Stimulated activated CD4-positive, alpha-beta T cell treated with anti-CD3 and anti-CD28 coated beads, Interleukin-2, amount 100 ng/mL, for 4 hours (primary cell): ENCODE measurements around the gene ECHS1.
"Not testable (repeated sequence)": the region's sequence is repeated elsewhere in the genome, so short reads cannot be mapped to it uniquely, and the experiment has no call there.

Experiments used
- DNase-seq: peaks from one replicate; pipeline ENCODE4 v3.0.0-alpha.2; 2020; ENCODE audit warnings: low read depth

ECHS1 gene

DNA sequence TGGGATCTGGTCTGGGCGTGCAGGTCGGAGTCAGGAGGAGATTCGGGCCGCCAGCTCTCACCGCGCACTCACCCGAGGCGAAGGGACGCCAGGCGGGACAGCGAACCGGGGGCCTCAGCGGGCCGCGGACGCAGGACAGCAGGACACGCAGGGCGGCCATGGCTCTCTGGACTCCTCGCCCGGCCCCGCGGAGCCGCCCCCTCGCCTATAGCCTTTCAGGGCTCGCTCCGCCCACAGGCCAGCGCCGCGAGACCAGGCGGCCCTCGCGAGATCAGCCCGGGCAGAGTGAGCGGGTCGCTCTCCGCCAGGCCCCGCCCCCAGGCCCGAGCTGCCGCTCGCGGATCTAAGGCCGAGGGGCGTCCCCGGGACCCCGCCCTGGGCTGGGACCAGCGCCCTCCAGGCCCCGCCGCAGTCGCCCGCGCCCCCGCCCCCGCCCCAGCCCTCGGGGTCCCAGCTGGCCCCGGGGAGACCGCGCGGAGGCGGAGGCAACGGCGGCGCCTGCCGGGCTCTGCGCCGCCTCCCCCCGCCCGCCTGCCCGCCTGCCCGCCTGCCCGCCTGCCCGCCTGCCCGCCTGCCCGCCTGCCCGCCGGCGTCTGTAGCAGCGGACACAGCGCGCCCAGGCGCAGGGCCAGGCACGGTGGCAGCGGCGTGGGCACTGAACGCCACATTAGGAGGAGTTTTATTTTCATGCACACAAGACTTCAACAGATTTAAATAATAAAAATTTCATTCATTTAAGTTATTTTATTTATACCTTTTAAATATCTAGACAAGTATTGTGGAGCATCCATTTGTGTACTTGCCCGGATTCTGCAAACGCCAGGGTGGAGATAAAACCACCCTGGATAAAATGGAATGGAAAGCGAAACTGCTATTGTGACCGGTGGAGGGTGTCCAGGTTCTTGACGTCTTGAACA is at the start of gene ECHS1:
ECHS1 (minus strand) TSS at position 181 of the 917 bp plus-strand sequence; CDS start at position 160, 21 bp downstream.
- peak; percentile 89 for DNase-seq

DNA sequence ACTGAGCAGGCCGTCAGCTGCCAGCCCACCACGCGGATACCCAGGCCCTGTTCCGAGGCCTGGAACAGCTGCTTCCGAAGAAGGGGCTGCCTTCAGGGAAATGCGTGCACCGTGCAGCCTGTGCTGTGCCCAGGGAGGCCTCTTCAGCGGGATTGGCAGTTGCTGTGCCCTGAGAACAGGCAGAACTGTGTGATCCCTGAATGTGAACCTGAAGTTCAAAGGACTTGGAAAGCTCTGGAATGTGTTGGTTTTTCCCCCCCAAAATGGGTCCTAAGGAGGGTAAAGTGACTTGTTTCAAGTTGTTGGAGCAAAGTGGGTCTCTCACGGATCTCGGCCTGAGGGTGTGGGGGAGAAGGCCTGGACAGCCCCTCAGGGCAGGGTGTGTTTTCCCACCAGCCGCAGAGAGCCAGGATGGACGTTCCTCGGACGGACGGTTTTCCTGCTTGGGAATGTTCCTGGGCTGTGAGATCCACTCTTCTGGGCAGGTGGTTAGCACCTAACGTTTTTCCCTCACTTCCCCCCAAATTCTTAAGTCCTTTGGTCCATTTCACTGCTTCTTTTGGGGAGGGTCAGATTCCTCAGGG is 49.2 kb upstream of the ECHS1 start:
- no peak for DNase-seq

DNA sequence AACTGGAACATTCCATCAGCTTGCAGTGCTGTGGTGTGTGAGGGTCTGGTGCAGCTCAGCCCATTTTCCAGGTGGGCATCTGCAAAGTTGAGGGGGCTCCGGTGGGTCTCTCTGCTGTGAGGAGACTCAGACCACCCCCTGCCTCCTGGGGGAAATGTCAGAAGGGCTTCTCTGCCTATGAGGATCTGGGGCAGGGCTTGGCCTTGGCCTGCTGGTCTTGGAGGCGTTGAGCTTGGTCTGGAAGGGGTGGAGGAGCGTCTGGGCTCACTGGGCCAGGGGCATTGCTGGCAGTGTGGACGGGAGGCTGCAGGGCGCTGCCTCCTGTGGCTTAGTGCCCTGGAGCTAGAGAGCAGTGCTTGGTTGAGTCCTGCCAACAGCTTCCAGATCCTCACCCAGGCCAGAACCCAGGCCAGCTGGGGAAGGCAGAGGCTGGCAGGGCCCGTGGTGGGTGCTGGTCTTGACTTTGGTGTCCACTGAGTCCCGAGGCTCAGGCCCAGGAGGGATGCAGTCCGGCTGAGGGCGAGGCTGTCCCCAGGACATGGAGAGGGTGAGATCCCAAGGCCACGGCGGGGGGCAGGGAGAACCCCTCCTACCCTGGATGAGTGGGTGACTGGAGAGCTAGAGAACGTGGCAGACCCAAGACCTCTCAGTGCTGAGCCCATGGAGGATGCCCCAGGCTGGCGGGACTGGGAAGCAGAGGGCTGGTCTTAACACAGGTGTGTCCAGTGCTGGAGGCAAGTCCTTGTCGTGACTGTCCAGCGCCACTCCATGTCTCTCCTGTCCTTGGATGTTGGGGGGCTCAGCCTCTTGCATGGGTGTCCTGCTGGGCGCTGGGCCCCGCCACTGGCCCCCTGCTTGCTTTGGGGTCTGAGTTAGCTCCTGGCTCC is 48.4 kb upstream of the ECHS1 start:
- no peak for DNase-seq

DNA sequence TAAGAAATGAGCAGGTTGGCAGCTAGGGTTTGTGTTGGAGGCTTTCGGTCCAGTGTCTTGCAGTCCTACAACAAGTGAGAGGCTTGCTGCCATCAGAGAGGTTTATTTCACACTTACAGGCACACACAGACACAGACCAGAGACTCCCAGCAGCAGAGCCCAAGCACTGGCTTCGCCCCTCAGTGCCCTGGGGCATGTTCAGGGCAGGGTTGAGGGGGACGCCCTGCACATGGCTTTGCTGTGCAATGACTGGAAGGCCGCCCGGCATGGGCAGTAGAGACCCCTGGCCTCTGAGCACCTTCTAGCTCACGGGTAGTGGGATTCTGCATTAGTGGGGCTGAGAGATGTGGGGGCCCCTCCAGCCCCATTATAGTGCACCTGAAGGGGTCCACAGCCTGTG is 47.4 kb upstream of the ECHS1 start:
- no peak for DNase-seq

DNA sequence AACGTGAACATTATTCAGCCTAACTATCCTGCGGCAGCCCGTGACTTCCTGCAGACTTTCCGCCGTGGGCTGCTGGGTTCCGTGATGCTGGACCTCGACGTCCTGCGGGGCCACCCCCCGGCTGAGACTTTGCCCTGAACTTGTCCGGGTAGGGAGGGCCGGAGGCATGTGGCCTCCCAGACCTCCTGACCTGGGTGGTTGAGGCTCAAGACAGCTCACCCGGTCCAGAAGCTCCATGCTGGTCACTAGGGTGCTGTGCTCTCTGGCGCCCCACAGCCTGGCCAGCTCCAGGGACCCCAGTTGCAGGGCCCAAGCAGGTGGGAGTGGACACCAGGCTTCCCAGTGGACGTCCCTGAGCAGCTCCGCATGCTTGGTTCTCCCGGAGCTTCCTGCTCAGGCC is 46.9 kb upstream of the ECHS1 start:
- DNase-seq: no peak

DNA sequence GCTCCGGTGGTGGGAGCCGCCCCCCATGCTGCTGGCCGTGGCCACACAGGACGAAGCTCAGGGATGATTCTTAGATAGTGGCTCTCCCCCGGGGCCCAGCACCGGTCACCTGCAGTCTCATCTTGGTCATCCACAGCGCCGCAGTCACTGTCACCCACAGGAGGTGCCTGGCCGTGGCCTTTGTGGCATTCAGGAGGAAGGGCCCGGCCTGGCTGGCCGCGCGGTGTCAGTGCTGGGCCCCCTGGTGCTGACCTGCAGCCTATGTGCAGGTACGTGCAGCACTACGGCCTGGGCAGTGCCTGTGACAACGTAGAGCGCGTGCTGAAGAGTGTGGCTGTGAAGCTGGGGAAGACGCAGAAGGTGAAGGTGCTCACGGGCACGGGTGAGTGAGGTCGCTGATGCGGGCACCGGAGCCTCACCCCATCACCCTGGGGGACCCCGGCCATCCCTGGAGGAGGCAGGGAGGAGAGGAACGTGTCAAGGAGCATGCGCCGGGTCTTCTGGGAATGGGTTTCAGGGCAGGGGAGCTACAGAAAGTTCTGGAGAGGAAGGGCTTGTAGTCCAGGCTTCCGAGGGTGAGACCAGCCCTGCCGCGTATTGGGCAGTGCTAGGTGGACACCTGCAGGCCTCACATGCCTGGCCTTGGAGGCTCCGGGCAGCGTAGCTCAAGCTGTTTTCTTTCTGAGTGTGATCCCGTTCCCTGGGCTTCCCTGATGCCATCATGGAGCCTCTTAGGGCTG is 46.2 kb upstream of the ECHS1 start:
- DNase-seq: no peak

DNA sequence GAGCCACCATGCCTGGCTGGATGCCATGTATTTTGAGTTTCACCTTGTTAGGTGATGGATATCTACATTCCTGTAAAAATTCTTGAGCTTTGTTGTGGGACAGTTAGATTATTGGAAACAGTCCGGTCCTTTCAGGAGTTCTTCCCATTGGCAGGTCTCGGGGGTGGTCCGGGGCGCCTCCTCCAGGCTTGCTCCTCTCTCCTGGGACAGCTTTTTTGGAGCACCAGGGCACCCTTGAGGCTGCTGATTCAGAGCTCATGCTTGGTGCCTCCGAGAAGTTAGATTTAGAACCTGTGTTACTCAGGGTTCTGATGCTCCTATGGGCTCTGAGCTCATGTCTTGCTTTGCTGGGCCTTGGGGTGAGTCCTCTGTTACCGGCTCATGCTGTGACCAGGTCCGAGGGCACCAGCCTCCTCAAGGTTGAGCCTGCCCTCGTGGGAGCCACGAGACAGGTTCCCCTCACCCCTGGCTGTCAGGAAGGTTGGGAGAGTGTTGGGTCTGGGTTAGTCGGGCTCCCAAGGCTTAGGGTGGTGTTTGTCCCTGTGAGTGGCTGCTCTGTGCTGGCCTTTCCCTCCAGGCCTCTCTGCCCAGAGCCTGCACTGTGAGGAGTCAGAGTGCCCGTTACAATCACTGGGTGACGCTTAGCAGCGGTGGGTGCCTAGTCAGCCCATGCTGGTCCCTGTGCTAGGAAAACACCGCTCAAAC is 45.3 kb upstream of the ECHS1 start:
- DNase-seq: no peak

DNA sequence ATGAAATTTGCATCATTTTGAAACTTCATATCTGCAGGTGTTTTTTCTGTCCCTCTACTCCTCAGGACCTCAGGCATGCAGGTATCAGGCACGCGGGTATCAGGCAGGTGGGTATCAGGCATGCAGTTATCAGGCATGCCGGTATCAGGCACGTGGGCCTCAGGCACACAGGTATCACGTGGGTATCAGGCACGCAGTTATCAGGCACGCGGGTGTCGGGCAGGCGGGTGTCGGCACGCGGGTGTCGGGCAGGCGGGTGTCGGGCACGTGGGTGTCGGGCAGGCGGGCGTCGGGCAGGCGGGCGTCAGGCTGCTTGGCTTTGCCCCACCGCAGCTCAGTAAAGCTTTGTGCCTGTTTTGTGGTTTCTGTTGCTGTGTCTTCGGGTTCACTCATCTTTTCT is 42.6 kb upstream of the ECHS1 start:
- no peak for DNase-seq

DNA sequence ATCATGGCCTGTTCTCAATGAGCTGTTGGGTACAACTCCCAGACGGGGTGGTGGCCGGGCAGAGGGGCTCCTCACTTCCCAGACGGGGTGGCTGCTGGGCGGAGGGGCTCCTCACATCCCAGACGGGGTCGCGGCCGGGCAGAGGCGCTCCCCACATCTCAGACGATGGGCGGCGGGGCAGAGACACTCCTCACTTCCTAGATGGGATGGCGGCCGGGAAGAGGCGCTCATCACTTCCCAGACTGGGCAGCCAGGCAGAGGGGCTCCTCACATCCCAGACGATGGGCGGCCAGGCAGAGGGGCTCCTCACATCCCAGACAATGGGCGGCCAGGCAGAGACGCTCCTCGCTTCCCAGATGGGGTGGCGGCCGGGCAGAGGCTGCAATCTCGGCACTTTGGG is 41.2 kb upstream of the ECHS1 start:
- DNase-seq: not testable (repeated sequence)

DNA sequence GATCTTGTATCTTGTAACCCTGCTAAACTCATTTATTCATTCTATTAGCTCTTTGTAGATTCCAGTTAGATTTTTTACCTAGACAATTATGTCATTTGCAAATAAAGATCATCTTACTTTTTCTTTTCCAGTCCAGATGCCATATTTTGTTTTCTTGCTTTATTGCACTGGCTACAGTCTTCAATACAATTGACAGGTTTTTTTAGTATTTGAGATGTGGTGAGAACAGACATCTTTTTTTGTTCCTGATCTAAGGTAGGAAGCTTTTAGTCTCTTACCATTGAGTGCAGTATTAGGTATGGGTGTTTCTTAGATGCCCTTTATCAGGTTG is 39.2 kb upstream of the ECHS1 start:
- no peak for DNase-seq

DNA sequence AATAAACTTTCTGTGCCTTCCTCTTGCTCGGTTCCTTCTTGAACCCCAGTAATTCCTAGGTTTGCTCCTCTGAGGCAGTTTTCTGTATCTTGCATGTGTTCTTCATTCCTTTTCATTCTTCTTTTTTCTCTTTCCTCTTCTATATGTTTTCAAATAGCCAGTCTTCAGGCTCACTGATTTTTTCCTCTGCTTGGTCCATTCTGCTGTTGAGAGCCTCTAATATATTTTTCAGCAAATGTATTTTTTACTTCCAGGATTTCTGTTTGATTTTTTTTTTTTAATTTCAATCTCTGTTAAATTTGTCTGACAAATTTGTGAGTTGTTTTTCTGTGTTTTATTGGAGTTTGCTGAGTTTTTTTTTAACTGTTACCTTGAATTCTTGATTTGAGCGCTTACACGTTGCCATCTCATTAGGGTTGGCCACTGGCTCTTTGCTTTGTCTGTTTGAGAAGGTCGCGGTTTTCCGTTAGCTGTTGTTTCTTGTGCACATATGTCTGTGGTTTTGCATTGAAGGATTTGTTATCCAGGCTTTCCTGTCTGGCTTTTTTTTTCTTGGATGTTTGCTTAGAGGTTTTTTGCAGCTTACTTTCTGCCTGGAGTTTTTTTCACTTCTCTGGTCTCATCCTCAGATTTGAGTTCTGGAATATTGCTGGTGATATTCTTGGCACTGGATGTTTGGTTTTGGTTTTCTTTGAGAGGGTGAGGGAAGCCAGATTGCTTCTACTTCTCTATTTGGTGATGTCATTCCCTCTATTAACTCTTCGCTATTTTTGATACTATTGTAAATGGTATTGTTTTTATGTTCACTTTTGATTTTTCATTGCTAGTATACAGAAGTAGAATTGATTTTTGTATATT is 38.6 kb upstream of the ECHS1 start:
- no peak for DNase-seq

DNA sequence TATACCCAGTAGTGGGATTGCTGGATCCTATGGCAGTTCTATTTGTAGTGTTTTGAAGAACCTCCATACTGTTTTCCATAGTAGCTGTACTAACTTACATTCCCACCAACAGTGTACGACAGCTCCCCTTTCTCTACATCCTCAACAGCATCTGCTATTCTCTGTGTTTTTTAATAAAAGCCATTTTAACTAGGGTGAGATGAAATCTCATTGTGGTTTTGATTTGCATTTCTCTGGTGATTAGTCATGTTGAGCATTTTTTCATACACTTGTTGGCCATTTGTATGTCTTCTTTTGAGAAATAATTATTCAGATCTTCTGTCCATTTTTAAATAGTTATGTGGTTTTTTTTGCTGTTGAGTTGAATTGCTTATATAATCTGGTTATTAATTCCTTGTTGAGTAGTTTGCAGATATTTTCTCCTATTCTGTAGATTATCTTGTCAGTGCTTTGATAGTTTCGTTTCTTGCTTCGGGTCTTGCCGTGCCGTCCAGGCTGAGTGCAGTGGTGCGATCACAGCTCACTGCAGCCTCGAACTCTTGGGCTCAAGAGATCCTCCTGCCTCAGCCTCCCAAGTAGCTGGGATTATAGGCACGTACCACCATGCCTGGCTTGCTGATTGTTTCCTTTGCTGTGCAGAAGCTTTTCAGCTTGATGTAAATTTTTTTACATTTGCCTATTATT is 32.8 kb upstream of the ECHS1 start:
- DNase-seq: no peak

DNA sequence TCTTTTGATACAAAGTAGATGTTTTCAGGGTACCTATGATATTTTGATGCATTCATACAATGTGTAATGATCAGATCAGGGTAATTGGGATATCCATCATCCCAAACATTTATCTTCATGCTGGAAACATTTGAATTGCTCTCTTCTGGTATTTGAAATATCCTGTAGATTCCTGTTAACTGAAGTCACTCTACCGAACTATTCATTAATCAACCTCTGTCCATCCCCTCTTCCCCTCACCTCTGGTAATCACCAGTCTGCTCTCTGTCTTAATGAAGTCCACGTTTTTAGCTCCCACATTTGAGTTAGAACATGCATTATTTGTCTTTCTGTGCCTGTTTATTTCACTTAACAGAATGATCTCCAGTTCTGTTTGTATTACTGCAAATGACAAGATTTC is 32.1 kb upstream of the ECHS1 start:
- DNase-seq: no peak

DNA sequence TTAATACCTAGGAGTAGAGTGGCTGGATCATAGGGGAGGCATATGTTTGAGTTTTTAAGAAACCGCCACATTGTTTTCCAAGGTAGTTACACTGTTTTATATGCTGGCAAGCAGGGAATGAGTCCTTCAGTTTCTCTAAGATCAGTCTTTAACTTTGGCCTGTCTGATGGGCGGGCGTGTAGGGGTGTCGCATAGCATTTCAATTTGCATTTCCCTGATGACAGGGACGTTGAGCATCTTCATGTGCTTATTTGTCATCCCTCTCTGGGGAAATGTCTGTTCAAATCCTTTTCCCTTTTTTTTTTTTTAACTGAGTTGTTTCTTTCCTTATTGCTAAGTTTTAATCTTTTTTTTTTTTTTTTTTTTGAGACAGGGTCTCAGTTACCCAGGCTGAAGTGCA is 30.6 kb upstream of the ECHS1 start:
- no peak for DNase-seq

DNA sequence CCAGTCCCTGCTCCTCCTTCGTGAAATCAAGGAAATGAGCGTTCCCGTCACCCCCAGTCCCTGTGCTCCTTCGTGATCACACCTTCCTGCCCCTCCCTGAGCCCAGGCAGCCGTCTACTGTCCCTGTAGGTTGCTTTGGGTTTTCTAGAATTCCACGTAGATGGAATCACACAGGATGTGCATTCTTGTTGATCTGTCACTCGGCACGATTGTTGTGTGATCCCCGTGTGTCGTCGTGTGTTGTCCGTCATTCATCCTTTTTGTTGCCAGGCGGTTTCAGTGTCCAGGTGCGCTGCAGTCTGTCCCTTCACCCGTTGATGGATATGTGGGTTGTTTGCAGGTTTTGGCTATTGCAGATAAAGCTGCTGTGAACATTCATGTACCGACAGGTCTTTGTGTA is 30.2 kb upstream of the ECHS1 start:
- no peak for DNase-seq

DNA sequence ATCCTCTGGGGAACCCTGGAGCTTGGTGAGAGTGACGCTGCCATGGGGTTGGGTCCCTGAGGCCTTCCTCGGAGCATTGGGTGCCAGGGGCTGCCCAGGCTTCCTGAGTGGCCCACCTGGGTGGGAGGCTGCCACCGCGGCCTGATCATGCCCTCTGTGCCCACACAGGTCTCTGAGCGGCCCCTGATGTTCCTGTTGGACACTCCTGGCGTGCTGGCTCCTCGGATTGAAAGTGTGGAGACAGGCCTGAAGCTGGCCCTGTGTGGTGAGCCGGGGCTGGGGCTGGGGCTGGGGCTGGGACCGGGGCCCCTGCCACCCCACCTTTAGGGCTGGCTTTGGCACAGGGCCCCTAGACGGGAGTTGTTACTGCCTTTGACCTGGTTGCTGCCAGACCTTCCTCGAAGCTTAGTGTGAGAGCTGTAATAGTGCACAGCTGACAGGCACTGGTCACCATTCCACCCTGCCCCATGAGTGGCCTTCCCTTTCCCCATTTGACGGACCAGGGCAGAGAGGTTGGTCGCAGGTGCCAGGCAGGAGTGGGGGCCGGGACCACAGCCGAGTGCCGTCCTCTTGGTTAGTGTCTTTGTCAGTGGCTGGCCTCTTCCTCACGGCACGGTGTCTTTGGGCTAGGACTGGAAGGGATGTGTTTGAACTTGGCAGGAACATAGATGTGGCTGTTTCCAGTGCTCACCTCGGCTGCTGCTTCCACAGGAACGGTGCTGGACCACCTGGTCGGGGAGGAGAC is 29.0 kb upstream of the ECHS1 start:
- no peak for DNase-seq

DNA sequence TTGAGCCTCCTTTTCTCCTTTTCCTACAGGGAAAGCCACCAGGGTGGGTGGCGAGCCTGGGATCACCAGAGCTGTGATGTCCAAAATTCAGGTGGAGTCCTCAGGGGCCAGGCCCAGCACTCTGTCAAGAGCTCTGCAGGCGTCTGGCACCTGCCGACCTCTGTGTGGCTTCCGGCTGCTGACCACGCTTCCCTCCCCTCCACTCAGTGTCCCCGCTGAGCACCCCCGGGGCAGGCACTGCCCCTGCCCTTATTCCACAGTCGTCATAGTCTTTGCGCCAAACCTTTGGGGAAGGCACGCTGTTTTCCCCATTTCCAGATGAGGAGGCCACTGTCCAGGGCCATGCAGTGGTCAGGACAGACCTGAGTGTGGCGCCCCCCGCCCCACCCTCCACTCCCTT is 28.3 kb upstream of the ECHS1 start:
- no peak for DNase-seq

DNA sequence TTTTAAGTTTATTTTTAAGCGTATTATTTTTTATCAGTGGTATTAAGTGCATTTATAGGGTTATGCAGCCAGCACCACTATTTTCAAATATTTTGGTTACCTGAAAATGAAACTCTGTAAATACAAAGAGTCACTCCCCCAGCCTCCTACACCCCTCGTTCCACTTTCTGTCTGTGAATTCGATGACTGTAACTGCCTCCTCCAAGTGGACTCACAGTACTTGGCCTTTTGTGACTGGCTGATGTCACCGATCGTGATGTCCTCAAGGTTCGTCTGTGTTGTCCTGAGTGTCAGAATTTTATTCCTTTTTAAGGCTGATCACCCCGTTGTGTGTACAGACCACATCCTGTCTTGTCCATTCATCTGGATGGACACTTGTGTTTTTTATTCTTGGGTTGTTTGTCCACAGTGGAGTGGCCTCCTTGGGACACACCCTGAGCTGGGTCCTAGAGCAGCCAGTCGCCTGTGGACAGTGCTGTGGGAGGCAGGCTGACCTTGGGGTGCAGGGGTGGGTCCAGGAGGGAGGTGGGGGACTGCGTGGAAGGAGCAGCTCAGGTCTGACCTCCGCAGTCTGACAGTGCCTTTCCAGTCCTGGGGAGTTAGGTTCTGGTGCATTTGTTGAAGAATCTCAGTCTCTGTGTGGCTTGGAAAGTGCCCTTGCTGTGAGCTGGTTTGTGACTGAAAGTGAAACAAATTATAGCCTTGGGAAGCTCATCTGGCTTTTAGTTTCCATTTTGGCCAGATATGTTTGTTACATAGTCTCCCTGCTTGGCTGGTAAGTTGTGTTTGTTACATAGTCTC is 27.7 kb upstream of the ECHS1 start:
- no peak for DNase-seq
